DND-41 (cell line): Measurements from ENCODE around the gene RALBP1.

ENCODE experiments used
- ATAC-seq: fragments of 200-7000 bp; cut with Tn5 transposase; 3 replicates; pipeline ENCODE4 v1.9.1; 2021; ENCODE audit warnings: low read depth; ENCODE audit not compliant: insufficient read depth
- DNase-seq: peaks from one replicate; pipeline ENCODE4 v3.0.0-alpha.2; 2020
- H2AFZ ChIP-seq: 2 replicates; pipeline ENCODE4 v1.6.0; 2012; ENCODE audit warnings: low read depth, low read length
- H3K27ac ChIP-seq: 2 replicates; pipeline ENCODE4 v1.5.1; 2012; ENCODE audit warnings: low read length, inconsistent platforms
- H3K27me3 ChIP-seq: fragments of 200-600 bp; sonication (generic); 2 replicates; pipeline ENCODE4 v1.6.0; 2012; ENCODE audit warnings: low read length, mild to moderate bottlenecking, inconsistent platforms; ENCODE audit not compliant: insufficient read depth, poor library complexity
- H3K36me3 ChIP-seq: 2 replicates; pipeline ENCODE4 v1.5.1; 2012; ENCODE audit warnings: low read length, inconsistent platforms; ENCODE audit not compliant: insufficient read depth
- H3K4me1 ChIP-seq: 2 replicates; pipeline ENCODE4 v1.5.1; 2012; ENCODE audit warnings: mild to moderate bottlenecking, low read length; ENCODE audit not compliant: insufficient read depth
- H3K4me2 ChIP-seq: 2 replicates; pipeline ENCODE4 v1.6.0; 2012; ENCODE audit warnings: mild to moderate bottlenecking, moderate library complexity, low read length, inconsistent platforms; ENCODE audit not compliant: insufficient read depth
- H3K4me3 ChIP-seq, 2 experiments: fragments of 200-600 bp in 1 of 2; shearing (Covaris generic) in 1 of 2; 2 replicates each; pipeline ENCODE4 v1.5.1; 2012 to 2016; ENCODE audit warnings: inconsistent platforms in 2 of 2, low read length in 2 of 2, mild to moderate bottlenecking in 2 of 2, low read depth in 1 of 2, moderate library complexity in 1 of 2
- H3K79me2 ChIP-seq: 2 replicates; pipeline ENCODE4 v1.6.0; 2012; ENCODE audit warnings: low read length, inconsistent platforms; ENCODE audit not compliant: insufficient read depth
- H3K9ac ChIP-seq: 2 replicates; pipeline ENCODE4 v1.6.0; 2012; ENCODE audit warnings: low read depth, mild to moderate bottlenecking, inconsistent platforms, low read length, moderate library complexity
- H3K9me3 ChIP-seq: 2 replicates; pipeline ENCODE4 v1.5.1; 2012; ENCODE audit warnings: low read length, moderate library complexity, mild to moderate bottlenecking, inconsistent platforms; ENCODE audit not compliant: insufficient read depth, severe bottlenecking
- H4K20me1 ChIP-seq: 2 replicates; pipeline ENCODE4 v1.6.0; 2012; ENCODE audit warnings: low read length; ENCODE audit not compliant: insufficient read depth
- CTCF ChIP-seq: IDR thresholded peaks from 2 replicates; pipeline ENCODE4 v1.5.1; 2012; ENCODE audit warnings: borderline replicate concordance, low read length, moderate library complexity, mild to moderate bottlenecking; ENCODE audit not compliant: poor library complexity, severe bottlenecking; ENCODE audit errors: extremely low read depth
- EZH2 ChIP-seq: IDR thresholded peaks from 3 replicates; pipeline ENCODE4 v1.6.1; 2012; ENCODE audit warnings: borderline replicate concordance, low read depth, mild to moderate bottlenecking, moderate library complexity, low read length, inconsistent platforms; ENCODE audit not compliant: severe bottlenecking

The RALBP1 gene

GRCh38 chr18:9536354-9537152 lies 61.2 kb downstream of the RALBP1 start:
- Histone ChIP-seq H3K4me2 (no peak overlapping the region), H3K79me2 (no peaks in the 10 kb centered on the region), H3K36me3 (peaks cover 68% of the 10 kb centered on the region), H2AFZ (no peak overlapping the region), H4K20me1 (no peaks in the 10 kb centered on the region; the same call in 1 of the 2 replicates), H3K27me3 (no peaks in the 10 kb centered on the region), H3K9ac (no peak overlapping the region), H3K9me3 (no peaks in the 10 kb centered on the region), H3K27ac (no peak overlapping the region), H3K4me1 (no peaks in the 10 kb centered on the region), H3K4me3 (no peak overlapping the region)
- DNase-seq (no peak), ATAC-seq (no peak)
- TF ChIP-seq EZH2 (no peak), CTCF (no peak)

GRCh38 chr18:9537677-9538076 lies 62.4 kb downstream of the RALBP1 start:
- peaks cover 58% of the 10 kb centered on the region for H3K36me3 ChIP-seq
- ATAC-seq = no peak

GRCh38 chr18:9539283-9539682 lies 64.0 kb downstream of the RALBP1 start:
- peaks cover under 1% of the 10 kb centered on the region; the same call in 1 of the 2 replicates for H4K20me1 ChIP-seq
- H3K9me3 ChIP-seq = no peaks in the 10 kb centered on the region
- TF ChIP-seq EZH2 (no peak), CTCF (no peak)
- no peaks in the 10 kb centered on the region for H3K79me2 ChIP-seq
- H3K27ac ChIP-seq = no peak overlapping the region
- H3K36me3 ChIP-seq = peaks cover 42% of the 10 kb centered on the region
- no peaks in the 10 kb centered on the region for H3K27me3 ChIP-seq
- no peak overlapping the region for H3K4me2 ChIP-seq
- H2AFZ ChIP-seq = no peak overlapping the region
- no peak for ATAC-seq
- no peak overlapping the region for H3K9ac ChIP-seq
- no peak overlapping the region for H3K4me3 ChIP-seq
- DNase-seq = no peak
- H3K4me1 ChIP-seq = no peaks in the 10 kb centered on the region

More at GRCh38 chr18:9537677-9538076, 62.4 kb downstream of the RALBP1 start:
- H4K20me1 ChIP-seq = no peaks in the 10 kb centered on the region; the same call in 1 of the 2 replicates
- H3K27me3 ChIP-seq = no peaks in the 10 kb centered on the region
- no peak overlapping the region for H3K9ac ChIP-seq
- DNase-seq = no peak
- no peaks in the 10 kb centered on the region for H3K4me1 ChIP-seq
- H2AFZ ChIP-seq = no peak overlapping the region
- H3K27ac ChIP-seq = no peak overlapping the region
- no peaks in the 10 kb centered on the region for H3K9me3 ChIP-seq
- H3K4me3 ChIP-seq = no peak overlapping the region
- H3K79me2 ChIP-seq = no peaks in the 10 kb centered on the region
- H3K4me2 ChIP-seq = no peak overlapping the region
- TF ChIP-seq CTCF = no peak
- TF ChIP-seq EZH2 = no peak
